G401.6 (cell line): ENCODE results near the gene CUX1.
"Not testable (repeated sequence)": the region's sequence is repeated elsewhere in the genome, so short reads cannot be mapped to it uniquely, and the experiment has no call there.

Experiments
- FAIRE-seq: peaks from 2 replicates; lab custom pipeline; 2012; peaks lifted over from hg19 to GRCh38; lab: Jason Lieb, UNC

Gene CUX1

GRCh38 chr7:101803203-101804087, 14.0 kb upstream of the CUX1 start:
- FAIRE-seq: no peak

- no peak for FAIRE-seq
Measured at GRCh38 chr7:101804088-101804963, 13.1 kb upstream of the CUX1 start.

- no peak for FAIRE-seq
Measured at GRCh38 chr7:101804967-101805366, 12.5 kb upstream of the CUX1 start.

GRCh38 chr7:101812595-101812994, 4.8 kb upstream of the CUX1 start:
- FAIRE-seq: no peak

- FAIRE-seq: peak; percentile 52
Measured at GRCh38 chr7:101813402-101814019, 3.9 kb upstream of the CUX1 start.

GRCh38 chr7:101814081-101814990, 3.1 kb upstream of the CUX1 start:
- FAIRE-seq: peak; percentile 78

GRCh38 chr7:101814991-101815825, 2.2 kb upstream of the CUX1 start:
- no peak for FAIRE-seq

- no peak for FAIRE-seq
Measured at GRCh38 chr7:101815826-101816594, 1.4 kb upstream of the CUX1 start.

GRCh38 chr7:101816595-101817470, 593 bp upstream of the CUX1 start:
- FAIRE-seq: no peak

GRCh38 chr7:101818287-101819071, 1.1 kb downstream of the CUX1 start:
- FAIRE-seq: peak; percentile 72

GRCh38 chr7:101819183-101819582, 1.8 kb downstream of the CUX1 start:
- peak; percentile 19 for FAIRE-seq

- no peak for FAIRE-seq
Measured at GRCh38 chr7:101819913-101820522, 2.6 kb downstream of the CUX1 start.

GRCh38 chr7:101820703-101821102, 3.3 kb downstream of the CUX1 start:
- no peak for FAIRE-seq

GRCh38 chr7:101822632-101823031, 5.2 kb downstream of the CUX1 start:
- not testable (repeated sequence) for FAIRE-seq

- no peak for FAIRE-seq
Measured at GRCh38 chr7:101823096-101823495, 5.7 kb downstream of the CUX1 start.

GRCh38 chr7:101823596-101823995, 6.2 kb downstream of the CUX1 start:
- FAIRE-seq: no peak

- no peak for FAIRE-seq
Measured at GRCh38 chr7:101824440-101824839, 7.0 kb downstream of the CUX1 start.
